OCI-LY3 (cell line): Measurements from ENCODE around the gene MZB1.

ENCODE experiments used
- H2AFZ ChIP-seq: fragments of 200-600, 300-600 bp; shearing (Covaris generic); 2 replicates; pipeline ENCODE4 v1.6.0; 2014; ENCODE audit warnings: antibody characterized with exemption, low read depth, low read length
- H3K27ac ChIP-seq: fragments of 200-600, 300-600 bp; sonication (generic); 2 replicates; pipeline ENCODE4 v1.5.1; 2014; ENCODE audit warnings: mild to moderate bottlenecking, low read length, moderate library complexity, mixed read lengths
- H3K27me3 ChIP-seq: fragments of 200-600, 300-600 bp; sonication (generic); 2 replicates; pipeline ENCODE4 v1.6.1; 2014; ENCODE audit warnings: low read depth, low read length, mixed read lengths
- H3K36me3 ChIP-seq: fragments of 200-600, 300-600 bp; sonication (generic); replicated peaks from 2 replicates; pipeline ENCODE3; 2014; ENCODE audit warnings: low read depth, low read length, mixed read lengths
- H3K4me1 ChIP-seq: fragments of 300-600, 200-600 bp; sonication (generic); 2 replicates; pipeline ENCODE4 v1.6.1; 2014; ENCODE audit warnings: low read length, mixed read lengths
- H3K4me2 ChIP-seq: fragments of 200-600, 300-600 bp; sonication (generic); 2 replicates; pipeline ENCODE4 v1.6.1; 2014; ENCODE audit warnings: low read length, mixed read lengths
- H3K4me3 ChIP-seq: fragments of 300-600, 200-600 bp; sonication (generic); 2 replicates; pipeline ENCODE4 v1.5.1; 2014; ENCODE audit warnings: antibody characterized with exemption, mild to moderate bottlenecking, low read length, moderate library complexity
- H3K79me2 ChIP-seq: fragments of 300-600, 200-600 bp; shearing (Covaris generic); 2 replicates; pipeline ENCODE4 v1.6.1; 2014; ENCODE audit warnings: mild to moderate bottlenecking, low read length, mixed read lengths
- H3K9ac ChIP-seq: fragments of 300-600, 200-600 bp; shearing (Covaris generic); 2 replicates; pipeline ENCODE4 v1.6.0; 2014; ENCODE audit warnings: mild to moderate bottlenecking, low read length, moderate library complexity
- H3K9me3 ChIP-seq: fragments of 200-600, 300-600 bp; shearing (Covaris generic); 2 replicates; pipeline ENCODE4 v1.6.1; 2014; ENCODE audit warnings: low read length, mixed read lengths; ENCODE audit not compliant: insufficient read depth
- H4K20me1 ChIP-seq: fragments of 200-600, 300-600 bp; sonication (generic); 2 replicates; pipeline ENCODE4 v1.6.1; 2016; ENCODE audit warnings: low read length, mixed read lengths; ENCODE audit not compliant: insufficient read depth
- EZH2phosphoT487 ChIP-seq: fragments of 200-600 bp; shearing (Covaris generic); IDR thresholded peaks from 2 replicates; pipeline ENCODE4 v1.6.1; 2018; ENCODE audit warnings: antibody characterized with exemption, mixed run types, low read depth
- TF ChIP-seq, protein P1 (sequence below): fragments of 200-600, 300-600 bp; sonication (generic); IDR thresholded peaks from 2 replicates; pipeline ENCODE4 v1.5.1; 2014; ENCODE audit warnings: antibody characterized with exemption, low read length, low read depth

The MZB1 gene

DNA sequence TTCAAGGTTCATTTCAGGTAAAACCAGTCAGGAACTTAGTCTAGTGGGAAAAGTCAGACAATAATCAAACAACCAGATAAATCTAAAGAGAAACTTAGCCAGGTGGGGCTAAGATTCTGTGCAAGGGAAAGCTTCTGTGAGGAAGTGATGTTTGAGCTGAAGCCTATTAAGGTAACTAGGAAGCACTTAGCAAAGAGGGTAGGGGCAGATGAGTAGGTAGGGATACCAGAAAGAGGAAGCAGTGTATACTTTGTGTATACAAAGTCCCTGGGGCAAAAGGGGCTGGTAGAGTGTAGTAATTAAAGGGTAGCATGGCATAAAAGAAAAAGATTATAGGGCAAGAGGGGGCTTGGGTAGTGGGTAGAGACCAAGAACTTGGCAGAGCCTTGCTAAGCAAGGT, 17.8 kb upstream of the MZB1 start:
- H3K79me2 ChIP-seq = no peaks in the 10 kb centered on the region
- H3K36me3 ChIP-seq = no peaks in the 10 kb centered on the region
- H3K9ac ChIP-seq = peak overlapping the region; percentile 53
- H2AFZ ChIP-seq = peak overlapping the region; percentile 17; the same call in 1 of the 2 replicates
- no peaks in the 10 kb centered on the region for H3K27me3 ChIP-seq
- no peaks in the 10 kb centered on the region for H4K20me1 ChIP-seq
- peak overlapping the region; percentile 30; the same call in 1 of the 2 replicates for H3K4me3 ChIP-seq
- TF ChIP-seq, protein P1, sequence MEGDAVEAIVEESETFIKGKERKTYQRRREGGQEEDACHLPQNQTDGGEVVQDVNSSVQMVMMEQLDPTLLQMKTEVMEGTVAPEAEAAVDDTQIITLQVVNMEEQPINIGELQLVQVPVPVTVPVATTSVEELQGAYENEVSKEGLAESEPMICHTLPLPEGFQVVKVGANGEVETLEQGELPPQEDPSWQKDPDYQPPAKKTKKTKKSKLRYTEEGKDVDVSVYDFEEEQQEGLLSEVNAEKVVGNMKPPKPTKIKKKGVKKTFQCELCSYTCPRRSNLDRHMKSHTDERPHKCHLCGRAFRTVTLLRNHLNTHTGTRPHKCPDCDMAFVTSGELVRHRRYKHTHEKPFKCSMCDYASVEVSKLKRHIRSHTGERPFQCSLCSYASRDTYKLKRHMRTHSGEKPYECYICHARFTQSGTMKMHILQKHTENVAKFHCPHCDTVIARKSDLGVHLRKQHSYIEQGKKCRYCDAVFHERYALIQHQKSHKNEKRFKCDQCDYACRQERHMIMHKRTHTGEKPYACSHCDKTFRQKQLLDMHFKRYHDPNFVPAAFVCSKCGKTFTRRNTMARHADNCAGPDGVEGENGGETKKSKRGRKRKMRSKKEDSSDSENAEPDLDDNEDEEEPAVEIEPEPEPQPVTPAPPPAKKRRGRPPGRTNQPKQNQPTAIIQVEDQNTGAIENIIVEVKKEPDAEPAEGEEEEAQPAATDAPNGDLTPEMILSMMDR = no peak
- TF ChIP-seq EZH2phosphoT487 = no peak
- H3K4me2 ChIP-seq = peak overlapping the region; percentile 69
- peaks cover 59% of the 10 kb centered on the region for H3K4me1 ChIP-seq
- no peaks in the 10 kb centered on the region for H3K9me3 ChIP-seq
- H3K27ac ChIP-seq = peak overlapping the region; percentile 93

DNA sequence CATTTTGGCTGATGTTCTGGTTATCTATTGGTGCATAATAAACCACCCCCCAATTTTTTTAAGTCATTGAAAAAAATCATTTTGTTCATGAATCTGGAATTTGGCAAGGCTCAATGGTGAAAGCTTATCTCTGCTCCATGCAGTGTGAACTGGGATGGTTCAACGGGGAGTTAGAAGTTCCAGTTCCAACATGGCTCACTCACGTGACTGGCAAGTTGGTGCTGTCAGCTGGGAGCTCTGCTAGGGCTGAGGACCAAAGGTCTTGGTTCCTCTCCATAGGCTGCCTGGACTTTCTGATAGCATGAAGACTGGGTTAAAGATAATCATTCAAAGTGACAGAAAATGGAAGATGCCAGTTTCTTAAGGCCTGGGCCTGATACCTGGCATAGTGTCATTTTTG, 17.2 kb upstream of the MZB1 start:
- H3K4me3 ChIP-seq = 0 out of 2 replicates have a peak overlapping the region, but pooled peaks have one; percentile 30
- peaks cover 60% of the 10 kb centered on the region for H3K4me1 ChIP-seq
- H3K9ac ChIP-seq = peak overlapping the region; percentile 53; the same call in 1 of the 2 replicates
- TF ChIP-seq EZH2phosphoT487 = no peak
- TF ChIP-seq, protein P1 = no peak
- no peaks in the 10 kb centered on the region for H4K20me1 ChIP-seq
- H3K79me2 ChIP-seq = no peaks in the 10 kb centered on the region
- H3K27me3 ChIP-seq = no peaks in the 10 kb centered on the region
- H3K9me3 ChIP-seq = no peaks in the 10 kb centered on the region
- H2AFZ ChIP-seq = 0 out of 2 replicates have a peak overlapping the region, but pooled peaks have one; percentile 17
- H3K4me2 ChIP-seq = peak overlapping the region; percentile 69
- no peaks in the 10 kb centered on the region for H3K36me3 ChIP-seq
- H3K27ac ChIP-seq = peak overlapping the region; percentile 93

- H3K9ac ChIP-seq = peak overlapping the region; percentile 70
- TF ChIP-seq, protein P1 = no peak
- TF ChIP-seq EZH2phosphoT487 = no peak
- peak overlapping the region; percentile 97 for H3K4me3 ChIP-seq
- no peaks in the 10 kb centered on the region for H3K36me3 ChIP-seq
- H3K79me2 ChIP-seq = no peaks in the 10 kb centered on the region
- H3K27me3 ChIP-seq = no peaks in the 10 kb centered on the region
- H3K27ac ChIP-seq = peak overlapping the region; percentile 92
- H3K4me1 ChIP-seq = peaks cover 58% of the 10 kb centered on the region
- no peaks in the 10 kb centered on the region for H3K9me3 ChIP-seq
- H2AFZ ChIP-seq = peak overlapping the region; percentile 81
- H4K20me1 ChIP-seq = no peaks in the 10 kb centered on the region
- peak overlapping the region; percentile 86 for H3K4me2 ChIP-seq
Measured at GRCh38 chr5:139404484-139404840, 14.7 kb upstream of the MZB1 start.

GRCh38 chr5:139403787-139404483, 14.2 kb upstream of the MZB1 start, which contains the start of gene SPATA24:
TSS of gene SPATA24 (minus strand) at chr5:139404089. CDS start at chr5:139404060, 29 bp downstream.
- Histone ChIP-seq H4K20me1 (no peaks in the 10 kb centered on the region), H3K27me3 (no peaks in the 10 kb centered on the region), H3K4me3 (peak within 1 kb of the TSS; percentile 97), H3K9me3 (no peaks in the 10 kb centered on the region), H3K27ac (peak within 1 kb of the TSS; percentile 92), H3K79me2 (no peaks in the 10 kb centered on the region), H3K4me2 (peak within 1 kb of the TSS; percentile 99), H3K4me1 (peaks cover 57% of the 10 kb centered on the region), H3K9ac (peak within 1 kb of the TSS; percentile 70), H2AFZ (peak within 1 kb of the TSS; percentile 81), H3K36me3 (no peaks in the 10 kb centered on the region)
- TF ChIP-seq, protein P1 = no peak
- TF ChIP-seq EZH2phosphoT487 = no peak
